GM12878 (cell line): ENCODE measurements around the gene FBXO42. TPM values are rescaled to one million over a fixed set of nuclear protein-coding genes. Genes with fewer than 3 reads are reported as not detected.

ENCODE experiments used
- ATAC-seq: fragments of 200-7000 bp; cut with Tn5 transposase; 3 replicates; pipeline ENCODE4 v1.9.1; 2020; ENCODE audit warnings: mild to moderate bottlenecking, moderate library complexity
- BruUV-seq: library from RNA; stranded (reverse); fragments of 400-500 nt; replicated peaks from 2 replicates; lab custom pipeline; 2021; lab: Mats Ljungman, UMichigan
- CTCF ChIA-PET: fragments of 300-600 bp; sonication (Branson Sonifier 250); formaldehyde crosslinking; extraction: SDS; loops from one replicate; lab custom pipeline; 2021; ENCODE audit warnings: inconsistent platforms; lab: Yijun Ruan, JAX
- POLR2A ChIA-PET: fragments of 350-600 bp; formaldehyde crosslinking; extraction: SDS; loops from one replicate; lab custom pipeline; 2021; ENCODE audit warnings: inconsistent platforms; lab: Charles Lee
- RAD21 ChIA-PET: fragments of 300-600 bp; sonication (Branson Sonifier 250); formaldehyde crosslinking; loops from one replicate; lab custom pipeline; 2023; ENCODE audit warnings: antibody characterized with exemption; ENCODE audit not compliant: unreplicated experiment; lab: Charles Lee
- SMC1A ChIA-PET: fragments of 300-600 bp; sonication (Branson Sonifier 250); formaldehyde crosslinking; loops from one replicate; lab custom pipeline; 2023; ENCODE audit not compliant: unreplicated experiment, uncharacterized antibody; lab: Charles Lee
- DNase-seq: peaks from one replicate; pipeline ENCODE4 v3.0.0-alpha.2; 2011; ENCODE audit warnings: low read depth, low spot score
- FAIRE-seq: peaks from 3 replicates; lab custom pipeline; 2011; peaks lifted over from hg19 to GRCh38; lab: Jason Lieb, UNC
- H2AFZ ChIP-seq: 2 replicates; pipeline ENCODE4 v1.6.0; 2011; ENCODE audit warnings: low read depth, low read length, control low read depth; ENCODE audit not compliant: control insufficient read depth
- H3K27ac ChIP-seq: 2 replicates; pipeline ENCODE4 v1.5.1; 2011; ENCODE audit warnings: control low read depth; ENCODE audit not compliant: control insufficient read depth, insufficient read depth
- H3K27me3 ChIP-seq, 2 experiments: replicated peaks in 1 of 2; 2 replicates each; pipeline versions ENCODE4 v1.6.0 to v1.6.1; 2011; ENCODE audit warnings: low read length in 1 of 2; ENCODE audit not compliant: control insufficient read depth in 2 of 2, insufficient read depth in 2 of 2
- H3K36me3 ChIP-seq, 2 experiments: 2 replicates each; pipeline ENCODE4 v1.5.1; 2011; ENCODE audit warnings: low read length in 1 of 2; ENCODE audit not compliant: control insufficient read depth in 2 of 2, insufficient read depth in 2 of 2
- H3K4me1 ChIP-seq: 2 replicates; pipeline ENCODE4 v1.6.1; 2011; ENCODE audit warnings: mild to moderate bottlenecking, low read length, moderate library complexity, mixed read lengths; ENCODE audit not compliant: control insufficient read depth, insufficient read depth
- H3K4me2 ChIP-seq: 2 replicates; pipeline ENCODE4 v1.6.0; 2011; ENCODE audit warnings: control low read depth; ENCODE audit not compliant: control insufficient read depth, insufficient read depth
- H3K4me3 ChIP-seq: fragments of 200-600 bp; sonication (generic); 2 replicates; pipeline ENCODE4 v1.5.1; 2016
- H3K79me2 ChIP-seq: 2 replicates; pipeline ENCODE4 v1.6.0; 2011; ENCODE audit warnings: low read length; ENCODE audit not compliant: control insufficient read depth, insufficient read depth
- H3K9ac ChIP-seq: 2 replicates; pipeline ENCODE4 v1.8.0; 2011; ENCODE audit warnings: low read length, control low read depth, mixed read lengths; ENCODE audit not compliant: control insufficient read depth, insufficient read depth
- H3K9me3 ChIP-seq: replicated peaks from 3 replicates; pipeline ENCODE4 v1.5.1; 2011; ENCODE audit warnings: mild to moderate bottlenecking, low read length; ENCODE audit not compliant: control insufficient read depth, insufficient read depth
- H4K20me1 ChIP-seq: 2 replicates; pipeline ENCODE4 v1.6.0; 2011; ENCODE audit not compliant: control insufficient read depth, insufficient read depth
- BHLHE40 ChIP-seq, 2 experiments: fragments of 450-650 bp in 1 of 2; IDR thresholded peaks; 2 replicates each; pipeline ENCODE4 v1.6.1; 2011 to 2017; ENCODE audit warnings: low read depth in 2 of 2, borderline replicate concordance in 1 of 2, improper control_type of control experiment in 1 of 2, low read length in 1 of 2, mild to moderate bottlenecking in 1 of 2
- CHD2 ChIP-seq: IDR thresholded peaks from 2 replicates; pipeline ENCODE4 v1.6.1; 2011; ENCODE audit warnings: low read depth, low read length, improper control_type of control experiment, borderline replicate concordance
- HDGF ChIP-seq: fragments of 450-650 bp; IDR thresholded peaks from 2 replicates; pipeline ENCODE4 v1.6.1; 2016; ENCODE audit warnings: antibody characterized with exemption
- IKZF1 ChIP-seq: fragments of 450-650 bp; conservative IDR thresholded peaks from 2 replicates; pipeline ENCODE4 v1.6.1; 2017; ENCODE audit warnings: antibody characterized with exemption, mild to moderate bottlenecking
- NFYB ChIP-seq: IDR thresholded peaks from 2 replicates; pipeline ENCODE4 v1.6.1; 2011; ENCODE audit warnings: low read depth, mild to moderate bottlenecking, low read length, improper control_type of control experiment, moderate library complexity; ENCODE audit not compliant: insufficient read depth
- POLR2A ChIP-seq: IDR thresholded peaks from 2 replicates; pipeline ENCODE4 v1.6.1; 2011; ENCODE audit warnings: low read depth, mild to moderate bottlenecking, low read length
- SUZ12 ChIP-seq: fragments of 200-600 bp; sonication (generic); IDR thresholded peaks from one replicate; pipeline ENCODE4 v1.6.1; 2018; ENCODE audit warnings: antibody characterized with exemption, mild to moderate bottlenecking; ENCODE audit not compliant: unreplicated experiment
- TBL1XR1 ChIP-seq: IDR thresholded peaks from 2 replicates; pipeline ENCODE4 v1.6.1; 2012; ENCODE audit warnings: low read depth, low read length, improper control_type of control experiment
- WGBS: methylation state at CpG from one replicate; pipeline ENCODE4 v1.1.6; 2016; ENCODE audit warnings: low lambda C conversion rate; ENCODE audit not compliant: insufficient replicate concordance, insufficient coverage; ENCODE audit errors: missing lambda C conversion rate; 5-methylcytosine and 5-hydroxymethylcytosine counted together
- in situ Hi-C: fragments of 300-500 bp; cut with MboI; formaldehyde crosslinking; loops from 9 replicates; pipeline ENCODE4 v1.14.3; 2018; ENCODE audit warnings: mixed read lengths
- intact Hi-C: fragments of 100-400 bp; cut with micrococcal nuclease; formaldehyde crosslinking; loops from one replicate; pipeline ENCODE4 v1.14.2; 2022; ENCODE audit not compliant: unreplicated experiment
- polyA plus RNA-seq, 11 experiments: library from polyadenylated mRNA; depleted of rRNA in 4 of 11; unstranded in 6 of 11; stranded (reverse) in 5 of 11; fragments of >200 nt; fragmentation: Nextera tagmentation in 4 of 11; fragmentation: Illumina TruSeq in 1 of 11; extraction: Ambion mirVana in 4 of 11; extraction: Trizol in 1 of 11; gene quantifications; 1 replicate in 1 of 11; 2 replicates in 10 of 11; pipeline versions ENCODE4 v1.2.1 to v1.2.3, GENCODE V29; 2011 to 2016; ENCODE audit warnings: inconsistent platforms in 2 of 11, missing spikeins in 2 of 11, low read depth in 1 of 11
- total RNA-seq, 4 experiments: library from RNA; depleted of rRNA in 3 of 4; stranded (reverse); fragments of >200 nt in 3 of 4; fragmentation: Illumina TruSeq in 1 of 4; extraction: Trizol in 1 of 4; gene quantifications; 2 replicates each; pipeline versions ENCODE4 v1.2.1 to v1.2.3, GENCODE V29; 2013 to 2021

Gene FBXO42
- total and polyA plus RNA-seq, 10 of the 15 experiments (the other 5 are each of a cell fraction or from before 2014, with no cell fraction given), result 6.1 to 23.8 (median 15.2) TPM

GRCh38 chr1:16217061-16217785 is 135.1 kb downstream of the FBXO42 start:
- Histone ChIP-seq H2AFZ (peak overlapping the region; percentile 76), H3K79me2 (no peaks in the 10 kb centered on the region), H3K9ac (no peak overlapping the region), H3K27me3 (no peaks in the 10 kb centered on the region; a peak in 1 of 4 replicates), H3K4me1 (peaks cover 5% of the 10 kb centered on the region; the same call in 1 of the 2 replicates), H3K4me2 (peak overlapping the region; percentile 81), H3K4me3 (peak overlapping the region; percentile 61; the same call in 1 of the 2 replicates), H3K9me3 (no peaks in the 10 kb centered on the region), H4K20me1 (no peaks in the 10 kb centered on the region), H3K27ac (no peak overlapping the region), H3K36me3 (no peaks in the 10 kb centered on the region)
- DNase-seq (peak; percentile 78), FAIRE-seq (peak; percentile 85), ATAC-seq (peak; percentile 99)
- BruUV-seq, result no TSS peak
- POLR2A ChIA-PET, result interaction anchor here (0.6 to 2.3 kb wide), 10 partner anchors 10 to 645 kb away, joined by 3 to 15 read pairs (median 5); partner anchors contain the start of genes CPLANE2 and FBXO42
- WGBS, result 11% methylated on average over 42 of the region's 46 CpGs
- TF ChIP-seq SUZ12 (no peak), TBL1XR1 (no peak), BHLHE40 (IDR thresholded peaks at IDR 0.05; ENCODE audit: borderline replicate concordance in 1 of 2, low read depth in 2 of 2, low read length in 1 of 2) (0 out of 4 replicates have a peak, but pooled peaks of 1 of the 2 experiments have one; percentile 3), CHD2 (0 out of 2 replicates have a peak, but pooled peaks have one; percentile 19), HDGF (peak; percentile 90), POLR2A (peak; percentile 27; the same call in 1 of the 2 replicates), NFYB (peak; percentile 16; the same call in 1 of the 2 replicates), IKZF1 (peak; percentile 36)
- in situ Hi-C loops, result no loop called here
- CTCF ChIA-PET, result interaction anchor here (0.6 to 1.5 kb wide), 9 partner anchors 9 to 402 kb away, joined by 3 to 5 read pairs (median 3); no protein-coding TSS in a partner anchor
- SMC1A ChIA-PET, result interaction anchor here (0.6 to 1.2 kb wide), 3 partner anchors 21 to 139 kb away, joined by 3 read pairs; partner anchors contain the start of gene FBXO42
- RAD21 ChIA-PET, result interaction anchor here (0.7 to 1.8 kb wide), 8 partner anchors 11 to 146 kb away, joined by 3 to 9 read pairs (median 4); partner anchors contain the start of gene CPLANE2
- intact Hi-C loops, result no loop called here
